Tongue (tissue), 2 donors: ENCODE measurements around the gene SEMA3E. TPM values are rescaled to one million over a fixed set of nuclear protein-coding genes. Genes with fewer than 3 reads are reported as not detected.
A peak's percentile ranks its signal among the peaks of the same experiment; 100 is the strongest.
"Not testable (repeated sequence)": the region's sequence is repeated elsewhere in the genome, so short reads cannot be mapped to it uniquely, and the experiment has no call there.

Experiments
- DNase-seq: peaks from one replicate; pipeline ENCODE4 v3.0.0-alpha.2; 2015
- total RNA-seq: library from RNA; depleted of rRNA; stranded (reverse); fragments of >200 nt; gene quantifications from one replicate; pipeline ENCODE4 v1.2.3, GENCODE V29; 2014

The SEMA3E gene
- total RNA-seq, 1 donor from 2014 or later, result 3.1 TPM

GRCh38 chr7:83452256-83452655, 196.7 kb downstream of the SEMA3E start:
- no peak for DNase-seq

- DNase-seq, result no peak
Observed at GRCh38 chr7:83451501-83452045, 197.4 kb downstream of the SEMA3E start.

GRCh38 chr7:83449781-83450180, 199.2 kb downstream of the SEMA3E start:
- DNase-seq, result no peak

DNA sequence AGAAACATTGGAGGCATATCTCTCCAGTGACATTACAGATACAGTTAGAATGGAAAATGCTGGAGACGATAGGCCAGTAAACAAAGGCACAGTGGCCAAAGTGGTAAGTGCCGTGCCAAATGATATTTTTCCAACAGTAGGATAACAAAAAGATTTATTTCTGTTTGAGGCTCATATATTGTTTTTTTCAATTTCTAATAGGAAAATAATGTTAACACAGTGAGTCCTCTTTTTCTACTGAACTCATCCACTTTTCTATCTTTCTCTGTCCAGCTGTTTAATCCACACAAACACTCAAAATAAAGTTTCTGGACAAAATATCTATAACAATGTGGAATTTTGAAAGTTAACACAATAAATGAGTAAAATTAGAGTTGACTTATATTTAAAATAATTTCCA, 201.3 kb downstream of the SEMA3E start:
- no peak for DNase-seq

GRCh38 chr7:83446102-83446669, 202.8 kb downstream of the SEMA3E start:
- DNase-seq, result no peak

- no peak for DNase-seq
Observed at GRCh38 chr7:83442911-83443310, 206.0 kb downstream of the SEMA3E start.

GRCh38 chr7:83439026-83439425, 209.9 kb downstream of the SEMA3E start:
- no peak for DNase-seq

- not testable (repeated sequence) for DNase-seq
Observed at GRCh38 chr7:83430289-83430688, 218.7 kb downstream of the SEMA3E start.

DNA sequence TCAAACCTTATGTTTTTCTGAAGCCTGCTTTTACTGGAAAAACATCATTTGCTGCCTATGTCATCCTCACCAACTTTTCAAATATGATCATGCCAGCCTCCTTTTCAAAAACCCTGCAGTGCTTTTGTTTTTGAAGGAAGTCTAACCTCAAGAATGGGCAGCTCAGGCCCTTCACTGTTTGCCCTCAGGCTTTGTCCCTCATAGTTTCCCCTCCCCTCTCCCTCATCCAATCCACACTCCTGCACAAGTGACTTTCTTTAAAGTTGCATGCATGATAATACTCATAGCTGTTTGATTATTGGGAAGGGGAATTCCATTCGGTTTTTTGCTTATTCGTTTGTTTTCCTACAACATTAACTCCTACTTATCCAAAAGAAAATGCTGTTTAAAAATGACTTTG, 219.4 kb downstream of the SEMA3E start:
- DNase-seq, result no peak

DNA sequence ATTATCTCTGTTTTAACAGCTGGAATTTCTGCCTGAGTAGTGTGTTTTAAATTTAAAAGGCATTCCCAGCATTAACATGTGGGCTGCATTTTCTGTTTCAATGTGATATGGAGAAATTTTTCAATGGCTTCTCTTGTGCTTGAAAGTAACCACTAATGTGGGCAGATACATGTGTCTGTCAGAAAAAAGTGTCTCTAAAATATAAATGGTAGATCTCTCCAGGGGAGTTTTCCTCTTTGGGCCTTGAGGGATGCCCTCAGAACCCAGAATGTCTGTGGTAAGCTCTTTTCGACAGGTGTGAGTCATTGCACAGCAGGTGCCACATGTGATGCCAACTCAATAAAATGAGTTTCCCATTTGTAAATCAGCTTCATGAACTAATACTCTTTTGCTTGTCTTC, 221.1 kb downstream of the SEMA3E start:
- DNase-seq, result no peak

GRCh38 chr7:83426325-83426724, 222.6 kb downstream of the SEMA3E start:
- DNase-seq, result no peak

DNA sequence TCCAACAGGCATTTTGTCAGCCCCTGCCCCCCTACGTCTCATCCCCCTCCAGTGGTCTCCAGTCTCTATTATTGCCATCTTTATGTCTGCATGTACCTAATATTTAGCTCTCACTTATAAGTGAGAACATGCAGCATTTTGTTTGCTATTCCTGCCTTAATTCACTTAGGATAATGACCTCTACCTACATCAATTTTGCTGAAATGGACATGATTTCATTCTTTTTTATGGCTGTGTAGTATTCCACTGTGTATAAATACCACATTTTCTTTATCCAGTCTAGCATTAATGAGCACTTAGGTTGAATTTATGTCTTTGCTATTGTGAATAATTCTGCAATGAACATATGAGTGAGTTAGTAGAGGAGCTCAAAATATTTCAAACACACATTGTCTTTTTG, 229.9 kb downstream of the SEMA3E start:
- DNase-seq, result no peak

GRCh38 chr7:83415840-83416239, 233.1 kb downstream of the SEMA3E start:
- no peak for DNase-seq

DNA sequence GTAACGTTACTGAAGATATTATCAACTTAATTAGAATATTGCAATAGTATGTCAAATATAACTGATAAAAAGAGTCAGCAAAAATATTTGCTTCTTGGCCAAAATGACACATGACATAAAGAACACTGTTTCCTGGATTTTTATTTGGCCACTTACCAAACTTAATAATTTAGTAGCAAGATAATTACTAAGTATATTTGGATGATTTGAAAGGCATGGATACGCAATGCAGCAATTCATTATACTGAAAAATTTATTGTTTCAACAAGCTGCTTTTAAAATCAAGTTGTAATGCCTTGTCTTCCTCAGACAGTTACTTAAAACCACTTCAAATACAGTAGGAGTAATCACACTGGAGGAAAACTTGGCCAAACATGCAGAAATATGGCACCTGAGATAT, 234.0 kb downstream of the SEMA3E start:
- no peak for DNase-seq

DNA sequence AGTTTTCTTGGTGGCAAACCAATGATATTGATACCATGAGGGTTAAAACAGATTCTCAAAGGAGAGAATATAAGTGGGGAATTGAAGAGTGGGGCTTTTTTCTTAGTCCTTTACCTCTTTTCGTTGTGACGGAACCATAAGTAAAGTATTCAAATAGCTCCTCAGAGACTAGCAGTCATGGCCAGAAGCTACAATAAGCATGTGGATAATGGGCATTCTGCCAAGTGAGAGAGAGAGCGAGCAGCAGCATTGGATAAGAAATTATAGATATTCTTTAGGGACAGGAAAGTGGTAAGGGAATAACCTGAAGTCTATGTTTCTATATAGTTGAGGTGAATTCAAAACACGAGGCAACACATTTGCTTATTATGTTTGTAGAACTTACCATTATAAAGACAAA, 235.1 kb downstream of the SEMA3E start:
- peak; percentile 47 for DNase-seq

- no peak for DNase-seq
Observed at GRCh38 chr7:83413424-83413823, 235.5 kb downstream of the SEMA3E start.

DNA sequence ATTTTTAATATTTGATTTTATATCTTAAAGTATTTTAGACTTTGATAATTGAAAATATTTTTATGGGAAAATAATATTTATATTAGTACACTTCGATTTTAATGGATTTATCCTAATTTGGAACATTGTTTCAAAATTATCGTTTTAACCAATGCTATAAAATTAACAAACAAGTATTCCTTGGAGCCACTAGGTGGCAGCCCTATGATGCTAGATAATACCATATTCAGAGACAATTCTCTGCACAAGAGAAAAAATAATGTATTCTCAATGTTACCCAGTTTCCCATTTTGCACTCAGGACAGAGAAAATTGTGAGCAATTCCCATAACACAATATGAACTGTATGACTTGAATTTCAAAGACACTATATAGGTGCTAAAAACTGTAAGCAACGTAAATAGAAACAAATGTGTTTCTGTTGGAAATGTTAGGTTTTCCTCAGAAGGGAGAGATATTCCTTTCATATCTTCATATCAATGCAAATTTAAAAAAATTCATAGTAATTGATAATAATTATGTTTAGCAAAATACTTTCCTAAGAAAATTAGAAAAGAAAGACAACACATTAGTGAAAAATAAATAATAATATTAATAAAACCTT, 237.8 kb downstream of the SEMA3E start:
- peak; percentile 73 for DNase-seq

DNA sequence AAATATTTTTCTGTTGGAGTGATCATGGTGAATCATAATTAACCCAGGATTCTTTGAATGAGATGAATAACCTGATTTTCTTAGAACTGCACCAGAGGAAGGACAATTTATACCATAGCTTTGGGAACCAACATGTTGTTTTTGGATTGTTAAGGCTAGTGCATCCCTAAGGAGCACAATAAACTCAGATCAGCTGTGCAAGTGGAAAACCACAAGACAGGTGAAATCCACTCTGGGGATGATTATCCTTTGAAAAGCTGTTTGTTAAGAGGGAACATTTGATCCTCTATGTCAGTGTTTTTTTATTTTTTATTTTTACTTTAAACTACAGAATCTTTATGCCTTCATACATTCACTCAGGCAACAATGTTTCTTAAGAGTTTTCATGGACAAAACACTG, 254.2 kb downstream of the SEMA3E start:
- no peak for DNase-seq

DNA sequence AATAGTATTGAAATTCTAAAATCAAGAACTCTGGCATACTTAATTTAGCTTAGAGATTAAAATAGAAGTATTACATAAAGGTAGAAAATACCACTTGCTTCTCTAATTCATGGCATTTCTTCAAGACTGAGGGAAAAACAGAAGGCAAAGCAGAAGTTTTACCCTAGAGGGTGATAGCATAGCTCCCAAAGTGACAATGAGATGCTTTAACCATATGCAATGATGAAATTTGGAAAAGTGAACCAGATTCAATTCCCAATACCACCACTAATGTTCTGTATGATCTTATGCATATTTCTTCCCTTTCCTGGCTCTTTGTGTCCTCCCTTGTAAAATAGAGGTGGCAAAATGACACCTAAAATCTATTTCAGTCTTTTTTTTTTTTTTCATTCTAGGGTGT, 260.5 kb downstream of the SEMA3E start:
- DNase-seq, result no peak

DNA sequence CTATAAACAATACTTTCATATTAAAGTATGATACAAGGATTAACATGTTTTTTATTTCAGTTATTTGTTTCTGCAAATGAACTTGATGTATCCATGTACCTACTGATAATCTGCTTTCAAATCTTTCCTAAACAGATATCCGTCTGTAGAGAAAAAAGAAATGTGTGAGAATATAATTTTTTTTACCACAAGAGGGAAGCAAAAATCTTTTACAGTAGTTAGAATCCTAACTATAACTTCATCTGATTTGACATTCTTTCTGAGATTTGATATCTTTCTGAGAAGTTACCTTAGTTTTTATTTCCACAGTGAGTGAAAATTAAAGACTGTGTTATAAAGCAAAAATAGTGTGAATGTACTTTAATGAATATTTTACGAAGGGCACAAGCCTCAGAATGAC, 282.3 kb downstream of the SEMA3E start:
- no peak for DNase-seq

GRCh38 chr7:83365746-83366145, 283.2 kb downstream of the SEMA3E start:
- DNase-seq, result no peak

DNA sequence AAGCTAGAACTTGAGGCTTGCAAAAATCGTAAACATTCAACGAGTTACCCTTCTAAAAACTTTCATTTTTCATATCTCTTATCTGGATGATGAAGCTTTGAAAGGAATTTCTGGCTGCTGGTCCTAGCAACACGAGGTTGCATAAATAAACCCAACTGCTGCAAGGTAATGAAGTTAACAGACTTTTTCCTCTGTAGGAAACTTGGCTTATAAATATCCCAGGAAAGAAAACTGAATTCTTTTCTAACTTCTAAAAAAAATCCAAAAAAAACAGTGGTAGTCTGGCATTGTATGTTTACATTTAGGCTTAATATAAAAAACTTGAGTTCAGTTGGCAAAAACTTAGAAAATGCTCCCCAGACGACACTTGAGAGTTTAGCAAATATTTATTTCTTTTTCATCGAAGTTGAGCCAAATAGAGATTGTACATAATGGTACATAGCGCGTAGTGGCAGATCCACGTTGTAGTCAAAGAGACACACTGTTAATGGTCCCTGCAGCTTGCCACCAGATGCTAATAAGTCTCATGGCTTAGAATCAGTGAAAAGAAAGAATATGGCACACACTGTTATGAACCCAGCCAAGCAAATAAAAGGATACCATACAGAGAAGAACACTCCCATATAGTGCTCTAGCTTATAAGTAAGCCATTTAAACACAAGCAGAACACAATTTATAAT, 285.9 kb downstream of the SEMA3E start:
- peak; percentile 59 for DNase-seq

DNA sequence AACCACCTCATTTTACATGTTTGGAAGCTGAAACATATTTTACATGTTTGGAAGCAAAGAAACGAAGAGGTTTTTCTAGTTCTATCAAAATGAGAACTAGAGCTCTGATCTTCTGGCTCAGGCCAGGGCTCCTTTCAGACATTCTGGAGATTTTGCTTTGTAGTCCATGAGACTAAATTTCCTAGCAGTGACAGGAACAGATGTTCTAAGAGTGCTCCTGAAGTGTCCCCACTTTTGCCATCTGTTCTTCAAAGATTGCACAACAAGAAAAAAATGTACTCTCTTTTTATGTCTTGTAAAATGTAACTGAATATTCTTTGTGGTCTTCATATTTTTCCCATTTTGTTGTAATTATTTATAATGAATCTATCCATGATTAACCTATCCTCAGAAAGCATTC, 289.8 kb downstream of the SEMA3E start:
- no peak for DNase-seq

DNA sequence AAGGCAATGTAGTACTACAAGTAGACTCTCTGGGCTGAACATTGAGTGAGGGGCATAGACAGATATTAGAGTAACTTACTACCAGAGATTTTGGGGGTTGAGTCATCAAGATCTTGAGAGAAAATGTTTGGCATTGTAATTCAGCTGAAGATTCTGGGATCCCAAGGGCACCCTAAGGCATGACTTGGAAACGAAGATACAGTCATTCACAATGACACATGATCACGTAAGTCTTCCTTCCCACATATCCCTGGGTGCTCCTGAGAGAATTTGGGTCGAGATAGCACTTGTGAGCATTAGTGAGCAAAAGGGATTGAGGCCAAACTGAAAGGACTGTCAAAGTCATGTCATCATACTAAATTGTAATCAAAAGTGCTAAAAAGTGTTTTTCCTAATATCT, 293.8 kb downstream of the SEMA3E start:
- DNase-seq, result no peak
